ENCODE measurements around the gene UBAP1L.
"Not testable (repeated sequence)": the region's sequence is repeated elsewhere in the genome, so short reads cannot be mapped to it uniquely, and the experiment has no call there.

The UBAP1L gene

GRCh38 chr15:65100442-65100841 lies 14.6 kb downstream of the UBAP1L start:
- no peak overlapping the region for H3K4me3 ChIP-seq (ENCODE audit: low read depth, low read length)

GRCh38 chr15:65099801-65100200 lies 15.2 kb downstream of the UBAP1L start:
- not testable (repeated sequence) for H3K4me3 ChIP-seq (ENCODE audit: low read depth, low read length)

DNA sequence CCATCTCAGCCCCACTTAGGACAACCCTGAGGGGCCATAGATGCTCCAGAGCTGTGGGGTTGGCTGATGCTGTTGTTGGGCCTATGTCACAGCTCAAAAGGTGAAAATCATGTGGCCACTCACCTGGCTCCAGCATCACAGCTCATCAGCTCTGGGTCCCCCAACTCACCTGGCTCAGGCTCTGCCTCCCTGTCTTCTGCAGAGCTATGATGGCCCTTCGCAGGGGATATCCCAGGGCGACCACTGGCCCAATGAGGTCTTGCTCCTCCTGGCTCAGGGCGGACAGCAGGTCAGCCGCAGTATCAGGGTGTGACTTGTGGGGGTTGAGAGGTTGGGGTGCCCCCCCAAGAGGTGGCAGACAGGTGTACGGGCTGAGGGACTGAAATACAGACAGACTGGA lies 15.7 kb downstream of the UBAP1L start:
- H3K4me3 ChIP-seq (ENCODE audit: low read depth, low read length) = no peak overlapping the region

DNA sequence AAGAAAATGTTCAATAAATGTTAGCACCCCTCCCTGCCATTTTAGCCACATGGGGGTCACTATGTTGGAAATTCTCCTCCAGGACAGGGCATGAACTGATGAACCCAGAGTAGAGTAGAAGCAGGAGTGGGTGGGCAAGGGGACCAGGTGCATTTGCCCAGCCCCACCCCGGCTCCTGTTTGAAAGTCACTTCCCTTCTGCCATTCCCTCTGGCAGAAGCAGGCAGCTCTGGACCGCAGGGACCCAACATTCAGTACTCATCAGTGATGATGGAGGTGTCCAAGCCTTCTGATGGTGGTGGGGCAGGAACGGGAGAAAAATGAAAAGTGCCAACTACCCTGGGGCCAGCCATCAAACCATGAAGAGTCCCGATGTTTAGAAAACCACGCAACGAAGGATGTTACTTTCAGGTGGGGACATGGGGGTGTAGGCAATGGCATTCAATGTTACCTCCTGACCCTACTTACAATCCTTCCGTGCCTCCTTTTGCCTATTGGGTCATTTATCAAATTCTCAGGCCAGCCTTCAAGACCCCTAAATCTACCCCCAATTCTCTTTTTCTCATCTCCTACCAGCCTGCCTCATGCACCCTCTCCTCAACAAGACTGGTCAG lies 17.2 kb downstream of the UBAP1L start:
- H3K4me3 ChIP-seq (ENCODE audit: low read depth, low read length) = no peak overlapping the region

GRCh38 chr15:65096481-65097385 lies 18.3 kb downstream of the UBAP1L start:
- H3K4me3 ChIP-seq (ENCODE audit: low read depth, low read length) = no peak overlapping the region

DNA sequence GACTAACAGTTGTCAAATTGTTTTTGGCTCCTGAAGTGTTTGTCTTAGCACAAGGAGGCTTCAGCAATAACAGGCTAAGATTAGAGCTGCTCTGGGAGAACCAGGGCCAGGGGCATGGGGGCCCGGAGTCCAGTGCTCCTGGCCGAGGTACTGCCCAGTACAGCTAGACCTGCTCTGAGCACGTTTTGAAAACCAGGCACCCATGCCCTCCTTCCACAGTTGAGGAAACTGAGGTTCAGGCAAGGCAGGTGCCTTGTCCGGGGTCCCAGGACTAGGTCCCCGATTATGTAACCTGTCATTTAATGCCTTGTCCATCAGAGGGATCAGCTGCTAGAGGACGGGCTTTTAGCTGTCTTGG lies 19.3 kb downstream of the UBAP1L start:
- no peak overlapping the region for H3K4me3 ChIP-seq (ENCODE audit: low read depth, low read length)

DNA sequence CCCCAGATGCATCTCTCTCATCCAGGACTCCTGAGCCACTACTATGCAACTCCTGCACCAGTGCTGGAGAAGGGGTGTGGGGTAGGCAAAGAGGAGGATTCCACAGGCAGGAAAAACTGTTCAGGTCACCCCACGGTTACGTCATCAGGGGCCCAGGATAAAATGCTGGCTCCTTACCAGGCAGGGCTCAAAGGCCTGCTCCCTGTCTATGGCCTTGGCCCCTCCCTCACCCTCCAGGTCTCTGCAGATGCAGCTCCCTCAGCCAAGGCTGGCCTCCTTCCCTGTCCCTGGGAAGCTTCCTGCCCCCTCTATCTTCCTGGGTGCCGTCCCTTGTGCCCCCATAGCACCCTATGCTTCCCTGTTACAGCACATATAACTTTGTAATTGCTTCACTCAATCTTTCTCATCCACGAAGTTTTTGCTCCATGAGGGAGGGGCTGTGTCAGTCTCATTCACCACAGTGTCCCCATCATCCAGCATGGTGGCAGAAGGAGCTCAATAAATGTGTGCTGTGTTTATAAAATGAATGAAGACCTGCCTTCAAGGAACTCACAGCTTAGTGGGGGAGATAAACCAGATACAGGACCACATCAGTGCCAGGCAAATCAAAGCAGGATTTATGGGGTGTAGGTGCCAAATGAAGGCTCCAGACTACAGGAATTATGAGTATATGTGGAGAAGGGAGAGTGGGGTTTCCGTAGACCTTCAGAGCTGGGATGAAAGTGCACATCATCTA lies 19.8 kb downstream of the UBAP1L start:
- H3K4me3 ChIP-seq (ENCODE audit: low read depth, low read length) = no peak overlapping the region

- H3K4me3 ChIP-seq (ENCODE audit: low read depth, low read length) = no peak overlapping the region
Observed at GRCh38 chr15:65094294-65094995, 20.6 kb downstream of the UBAP1L start.

- not testable (repeated sequence) for H3K4me3 ChIP-seq (ENCODE audit: low read depth, low read length)
Observed at GRCh38 chr15:65093793-65094170, 21.2 kb downstream of the UBAP1L start.

DNA sequence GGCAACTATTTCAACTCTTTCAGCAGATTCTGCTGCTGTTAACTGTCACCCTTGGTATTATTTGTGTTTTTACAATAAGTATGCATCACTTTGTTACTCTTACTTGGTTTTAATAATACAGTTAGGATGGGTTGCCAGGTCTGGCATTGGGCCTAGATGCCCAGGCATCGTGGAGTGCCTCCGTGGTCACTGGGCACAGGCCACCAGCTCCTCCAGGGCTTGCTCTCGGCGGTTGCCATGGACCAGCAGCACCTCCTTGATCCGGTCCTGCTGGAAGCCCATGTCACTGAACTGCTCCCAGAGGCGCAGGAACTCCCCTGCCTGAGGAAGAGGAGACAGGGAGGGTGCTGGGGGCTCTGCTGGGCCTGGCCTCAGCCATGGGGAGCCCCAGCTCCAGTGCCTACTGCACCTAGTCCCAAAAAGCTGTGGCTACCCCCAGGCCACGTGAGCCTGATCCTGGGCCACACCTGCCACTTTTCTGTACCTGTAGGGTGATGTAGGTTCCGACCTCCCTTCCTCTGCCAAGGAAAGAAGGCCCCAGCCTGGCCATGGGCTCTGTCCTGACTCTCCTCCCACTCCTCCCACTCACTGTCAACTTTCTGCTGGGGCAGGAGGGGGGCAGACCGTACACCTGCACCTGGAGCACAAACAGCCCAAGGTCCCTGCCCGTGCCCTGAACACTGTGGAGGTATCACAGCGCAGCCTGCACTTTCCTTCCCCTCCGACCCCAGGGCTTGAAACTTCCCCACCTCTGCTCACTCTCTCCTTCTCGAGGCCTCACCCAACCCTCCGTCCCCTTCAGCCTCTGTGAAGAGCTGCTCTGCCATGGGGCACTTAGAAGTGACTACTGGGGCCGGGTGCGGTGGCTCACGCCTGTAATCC lies 21.8 kb downstream of the UBAP1L start:
- H3K4me3 ChIP-seq (ENCODE audit: low read depth, low read length) = no peak overlapping the region

GRCh38 chr15:65091946-65092770 lies 22.8 kb downstream of the UBAP1L start:
- H3K4me3 ChIP-seq (ENCODE audit: low read depth, low read length) = no peak overlapping the region

DNA sequence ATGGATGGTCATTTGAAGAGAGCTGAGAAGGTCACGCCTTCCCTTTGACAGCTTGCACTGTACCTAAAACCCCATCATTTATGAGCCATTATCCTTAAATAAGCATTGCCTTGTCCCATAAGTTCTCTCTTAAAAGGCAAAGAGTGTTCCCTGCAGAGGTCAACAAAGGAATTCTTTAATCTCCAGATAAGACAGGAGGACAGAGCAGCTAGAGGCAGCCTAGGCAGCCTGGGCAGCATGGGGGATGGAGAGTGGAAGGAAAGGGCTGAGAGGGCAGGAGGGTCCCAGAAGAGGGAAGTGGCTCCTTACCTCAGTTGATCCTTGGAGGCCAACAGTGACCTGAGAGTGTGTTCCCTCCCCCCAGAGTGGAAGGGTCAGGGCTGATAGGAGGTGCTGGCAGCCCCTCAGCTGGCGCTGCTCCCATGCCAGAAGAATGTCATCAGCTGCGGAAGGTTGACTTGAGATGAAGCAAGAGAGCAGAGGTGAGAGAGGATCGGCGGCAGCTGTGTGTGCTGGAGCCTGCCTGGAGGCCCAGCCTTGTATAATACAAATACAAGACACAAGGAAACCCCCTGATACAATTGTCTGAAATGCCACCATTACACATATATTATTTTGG lies 25.7 kb downstream of the UBAP1L start:
- H3K4me3 ChIP-seq (ENCODE audit: low read depth, low read length) = no peak overlapping the region

GRCh38 chr15:65088643-65089021 lies 26.4 kb downstream of the UBAP1L start:
- no peak overlapping the region for H3K4me3 ChIP-seq (ENCODE audit: low read depth, low read length)

- no peak overlapping the region for H3K4me3 ChIP-seq (ENCODE audit: low read depth, low read length)
Observed at GRCh38 chr15:65087873-65088642, 26.9 kb downstream of the UBAP1L start.

GRCh38 chr15:65087411-65087810 lies 27.6 kb downstream of the UBAP1L start:
- no peak overlapping the region for H3K4me3 ChIP-seq (ENCODE audit: low read depth, low read length)

DNA sequence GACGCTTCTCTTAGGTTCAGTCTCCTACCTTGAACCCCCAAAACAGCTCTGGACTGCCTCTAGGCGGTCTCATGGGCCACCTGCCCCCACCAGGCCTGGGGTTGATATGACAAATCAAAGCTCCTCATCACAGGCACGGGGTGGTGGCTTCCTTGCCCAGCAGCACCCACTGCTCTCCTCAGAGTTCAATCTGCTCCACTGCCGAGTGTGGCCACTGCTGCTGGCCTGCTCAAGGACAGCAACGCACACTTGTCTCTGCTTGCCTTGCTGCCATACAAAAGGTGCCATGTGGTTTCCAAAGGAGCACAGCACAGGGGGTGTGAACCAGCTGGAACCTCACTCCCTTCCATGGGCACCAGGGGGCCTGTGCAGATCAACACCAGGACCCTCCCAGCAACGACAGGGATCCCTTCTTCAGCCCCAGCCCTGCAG lies 28.3 kb downstream of the UBAP1L start:
- no peak overlapping the region for H3K4me3 ChIP-seq (ENCODE audit: low read depth, low read length)

GRCh38 chr15:65085990-65086679 lies 28.9 kb downstream of the UBAP1L start:
- no peak overlapping the region for H3K4me3 ChIP-seq (ENCODE audit: low read depth, low read length)

Measured in iPS-11a (cell line).